Peyer's patch (tissue), 4 donors: Measurements from ENCODE around the gene TLCD3A.

Experiments
- CTCF ChIP-seq, 6 experiments: fragments of 450-650 bp in 4 of 6; fragments of 200-600 bp in 2 of 6; sonication (generic) in 1 of 6; IDR thresholded peaks; one replicate each; pipeline ENCODE4 v1.5.1; 2017 to 2019; ENCODE audit warnings: antibody characterized with exemption in 6 of 6, mild to moderate bottlenecking in 3 of 6, moderate library complexity in 1 of 6
- POLR2A ChIP-seq, 2 donors: fragments of 450-650 bp; IDR thresholded peaks; one replicate each; pipeline ENCODE4 v1.5.1; 2017; ENCODE audit warnings: antibody characterized with exemption in 2 of 2, mild to moderate bottlenecking in 2 of 2, moderate library complexity in 2 of 2

- TF ChIP-seq CTCF (IDR thresholded peaks at IDR 0.05) (no peak), POLR2A (IDR thresholded peaks at IDR 0.05) (no peak)
These were observed 13.8 kb downstream of the TLCD3A start for GRCh38 chr17:746181-746580.
